ENCODE results near the gene BMPR1B.

DNA sequence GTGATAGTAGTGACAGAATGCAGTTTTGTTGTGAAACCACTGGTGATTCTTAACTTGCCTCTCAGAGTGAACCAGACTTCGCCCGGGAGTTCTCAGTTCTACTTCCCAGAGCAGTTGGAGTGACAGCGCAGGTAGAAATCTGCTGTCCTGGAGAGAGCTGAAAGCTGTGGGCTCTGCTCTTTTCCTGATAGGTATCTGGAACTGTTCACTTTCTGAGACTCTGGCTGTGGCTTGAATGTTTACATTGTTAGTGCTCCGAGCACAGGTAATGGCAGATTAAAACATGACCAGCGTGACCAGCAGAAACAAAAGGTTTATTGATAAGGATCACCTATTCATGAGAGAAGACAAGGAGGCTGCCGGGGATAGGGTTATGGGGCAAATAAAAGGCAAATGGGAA, 360.7 kb downstream of the BMPR1B start:
- TF ChIP-seq, protein P1, sequence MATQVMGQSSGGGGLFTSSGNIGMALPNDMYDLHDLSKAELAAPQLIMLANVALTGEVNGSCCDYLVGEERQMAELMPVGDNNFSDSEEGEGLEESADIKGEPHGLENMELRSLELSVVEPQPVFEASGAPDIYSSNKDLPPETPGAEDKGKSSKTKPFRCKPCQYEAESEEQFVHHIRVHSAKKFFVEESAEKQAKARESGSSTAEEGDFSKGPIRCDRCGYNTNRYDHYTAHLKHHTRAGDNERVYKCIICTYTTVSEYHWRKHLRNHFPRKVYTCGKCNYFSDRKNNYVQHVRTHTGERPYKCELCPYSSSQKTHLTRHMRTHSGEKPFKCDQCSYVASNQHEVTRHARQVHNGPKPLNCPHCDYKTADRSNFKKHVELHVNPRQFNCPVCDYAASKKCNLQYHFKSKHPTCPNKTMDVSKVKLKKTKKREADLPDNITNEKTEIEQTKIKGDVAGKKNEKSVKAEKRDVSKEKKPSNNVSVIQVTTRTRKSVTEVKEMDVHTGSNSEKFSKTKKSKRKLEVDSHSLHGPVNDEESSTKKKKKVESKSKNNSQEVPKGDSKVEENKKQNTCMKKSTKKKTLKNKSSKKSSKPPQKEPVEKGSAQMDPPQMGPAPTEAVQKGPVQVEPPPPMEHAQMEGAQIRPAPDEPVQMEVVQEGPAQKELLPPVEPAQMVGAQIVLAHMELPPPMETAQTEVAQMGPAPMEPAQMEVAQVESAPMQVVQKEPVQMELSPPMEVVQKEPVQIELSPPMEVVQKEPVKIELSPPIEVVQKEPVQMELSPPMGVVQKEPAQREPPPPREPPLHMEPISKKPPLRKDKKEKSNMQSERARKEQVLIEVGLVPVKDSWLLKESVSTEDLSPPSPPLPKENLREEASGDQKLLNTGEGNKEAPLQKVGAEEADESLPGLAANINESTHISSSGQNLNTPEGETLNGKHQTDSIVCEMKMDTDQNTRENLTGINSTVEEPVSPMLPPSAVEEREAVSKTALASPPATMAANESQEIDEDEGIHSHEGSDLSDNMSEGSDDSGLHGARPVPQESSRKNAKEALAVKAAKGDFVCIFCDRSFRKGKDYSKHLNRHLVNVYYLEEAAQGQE (IDR thresholded peaks at IDR 0.05; ENCODE audit: insufficient read depth in 1 of 2, low read depth in 2 of 2, low read length in 2 of 2): no peak
- TF ChIP-seq POLR2AphosphoS5 (IDR thresholded peaks at IDR 0.05; ENCODE audit: low read depth, low read length) (no peak), SIN3A (IDR thresholded peaks at IDR 0.05; ENCODE audit: borderline replicate concordance, insufficient read depth, low read length) (no peak)

Data from PFSK-1 (cell line).